ENCODE results near the gene NRROS.
A peak's percentile ranks its signal among the peaks of the same experiment; 100 is the strongest.

The NRROS gene

GRCh38 chr3:196640297-196641018 is 964 bp downstream of the NRROS start:
- H3K9ac ChIP-seq (ENCODE audit: low read depth, low read length) = no peak overlapping the region
- H3K4me1 ChIP-seq (ENCODE audit: control insufficient read depth, insufficient read depth, low read length) = no peaks in the 10 kb centered on the region
- no peak overlapping the region for H3K4me3 ChIP-seq (ENCODE audit: low read length)
- H3K36me3 ChIP-seq (ENCODE audit: insufficient read depth, low read length) = no peaks in the 10 kb centered on the region
- H3K9me3 ChIP-seq (replicated peaks; ENCODE audit: low read length) = no peaks in the 10 kb centered on the region
- peak overlapping the region; percentile 86 for H3K4me2 ChIP-seq (ENCODE audit: low read length)
- peaks cover 28% of the 10 kb centered on the region for H3K27me3 ChIP-seq (ENCODE audit: control insufficient read depth, insufficient read depth, low read length)

- no peaks in the 10 kb centered on the region for H3K4me1 ChIP-seq (ENCODE audit: control insufficient read depth, insufficient read depth, low read length)
- H3K9me3 ChIP-seq (replicated peaks; ENCODE audit: low read length) = no peaks in the 10 kb centered on the region
- peaks cover 23% of the 10 kb centered on the region for H3K27me3 ChIP-seq (ENCODE audit: control insufficient read depth, insufficient read depth, low read length)
- H3K4me3 ChIP-seq (ENCODE audit: low read length) = no peak overlapping the region
- H3K36me3 ChIP-seq (ENCODE audit: insufficient read depth, low read length) = no peaks in the 10 kb centered on the region
- H3K4me2 ChIP-seq (ENCODE audit: low read length) = no peak overlapping the region
- no peak overlapping the region for H3K9ac ChIP-seq (ENCODE audit: low read depth, low read length)
These were observed 2.0 kb downstream of the NRROS start for GRCh38 chr3:196641333-196642054.

GRCh38 chr3:196642434-196642833 is 2.9 kb downstream of the NRROS start:
- Histone ChIP-seq H3K4me3 (ENCODE audit: low read length) (no peak overlapping the region), H3K36me3 (ENCODE audit: insufficient read depth, low read length) (no peaks in the 10 kb centered on the region), H3K9me3 (replicated peaks; ENCODE audit: low read length) (no peaks in the 10 kb centered on the region), H3K27me3 (ENCODE audit: control insufficient read depth, insufficient read depth, low read length) (peaks cover 18% of the 10 kb centered on the region), H3K4me2 (ENCODE audit: low read length) (no peak overlapping the region), H3K9ac (ENCODE audit: low read depth, low read length) (no peak overlapping the region), H3K4me1 (ENCODE audit: control insufficient read depth, insufficient read depth, low read length) (no peaks in the 10 kb centered on the region)

- no peaks in the 10 kb centered on the region for H3K4me1 ChIP-seq (ENCODE audit: control insufficient read depth, insufficient read depth, low read length)
- H3K9ac ChIP-seq (ENCODE audit: low read depth, low read length) = no peak overlapping the region
- peaks cover 11% of the 10 kb centered on the region for H3K27me3 ChIP-seq (ENCODE audit: control insufficient read depth, insufficient read depth, low read length)
- H3K9me3 ChIP-seq (replicated peaks; ENCODE audit: low read length) = no peaks in the 10 kb centered on the region
- H3K4me2 ChIP-seq (ENCODE audit: low read length) = no peak overlapping the region
- no peaks in the 10 kb centered on the region for H3K36me3 ChIP-seq (ENCODE audit: insufficient read depth, low read length)
- H3K4me3 ChIP-seq (ENCODE audit: low read length) = no peak overlapping the region
These were observed 3.8 kb downstream of the NRROS start for GRCh38 chr3:196643201-196643749.

- Histone ChIP-seq H3K4me2 (ENCODE audit: low read length) (no peak overlapping the region), H3K9me3 (replicated peaks; ENCODE audit: low read length) (no peaks in the 10 kb centered on the region), H3K36me3 (ENCODE audit: insufficient read depth, low read length) (no peaks in the 10 kb centered on the region), H3K27me3 (ENCODE audit: control insufficient read depth, insufficient read depth, low read length) (peaks cover 10% of the 10 kb centered on the region), H3K4me3 (ENCODE audit: low read length) (no peak overlapping the region), H3K4me1 (ENCODE audit: control insufficient read depth, insufficient read depth, low read length) (peaks cover 2% of the 10 kb centered on the region), H3K9ac (ENCODE audit: low read depth, low read length) (no peak overlapping the region)
These were observed 4.3 kb downstream of the NRROS start for GRCh38 chr3:196643761-196644160.

- H3K36me3 ChIP-seq (ENCODE audit: insufficient read depth, low read length) = no peaks in the 10 kb centered on the region
- H3K9me3 ChIP-seq (replicated peaks; ENCODE audit: low read length) = no peaks in the 10 kb centered on the region
- peaks cover 6% of the 10 kb centered on the region for H3K4me1 ChIP-seq (ENCODE audit: control insufficient read depth, insufficient read depth, low read length)
- peaks cover 2% of the 10 kb centered on the region for H3K27me3 ChIP-seq (ENCODE audit: control insufficient read depth, insufficient read depth, low read length)
- H3K9ac ChIP-seq (ENCODE audit: low read depth, low read length) = no peak overlapping the region
- no peak overlapping the region for H3K4me3 ChIP-seq (ENCODE audit: low read length)
- H3K4me2 ChIP-seq (ENCODE audit: low read length) = no peak overlapping the region
These were observed 5.6 kb downstream of the NRROS start for GRCh38 chr3:196645096-196645495.

- no peaks in the 10 kb centered on the region for H3K27me3 ChIP-seq (ENCODE audit: control insufficient read depth, insufficient read depth, low read length)
- H3K9ac ChIP-seq (ENCODE audit: low read depth, low read length) = no peak overlapping the region
- H3K4me2 ChIP-seq (ENCODE audit: low read length) = no peak overlapping the region
- H3K4me1 ChIP-seq (ENCODE audit: control insufficient read depth, insufficient read depth, low read length) = peaks cover 12% of the 10 kb centered on the region
- no peak overlapping the region for H3K4me3 ChIP-seq (ENCODE audit: low read length)
- no peaks in the 10 kb centered on the region for H3K36me3 ChIP-seq (ENCODE audit: insufficient read depth, low read length)
- no peaks in the 10 kb centered on the region for H3K9me3 ChIP-seq (replicated peaks; ENCODE audit: low read length)
These were observed 6.6 kb downstream of the NRROS start for GRCh38 chr3:196645897-196646665.

GRCh38 chr3:196646666-196647216 is 7.2 kb downstream of the NRROS start:
- no peaks in the 10 kb centered on the region for H3K36me3 ChIP-seq (ENCODE audit: insufficient read depth, low read length)
- H3K27me3 ChIP-seq (ENCODE audit: control insufficient read depth, insufficient read depth, low read length) = no peaks in the 10 kb centered on the region
- peaks cover 18% of the 10 kb centered on the region for H3K4me1 ChIP-seq (ENCODE audit: control insufficient read depth, insufficient read depth, low read length)
- no peak overlapping the region for H3K9ac ChIP-seq (ENCODE audit: low read depth, low read length)
- no peaks in the 10 kb centered on the region for H3K9me3 ChIP-seq (replicated peaks; ENCODE audit: low read length)
- no peak overlapping the region for H3K4me3 ChIP-seq (ENCODE audit: low read length)
- H3K4me2 ChIP-seq (ENCODE audit: low read length) = no peak overlapping the region

- Histone ChIP-seq H3K4me3 (ENCODE audit: low read length) (no peak overlapping the region), H3K9me3 (replicated peaks; ENCODE audit: low read length) (no peaks in the 10 kb centered on the region), H3K4me1 (ENCODE audit: control insufficient read depth, insufficient read depth, low read length) (peaks cover 36% of the 10 kb centered on the region), H3K4me2 (ENCODE audit: low read length) (peak overlapping the region; percentile 27), H3K36me3 (ENCODE audit: insufficient read depth, low read length) (no peaks in the 10 kb centered on the region), H3K27me3 (ENCODE audit: control insufficient read depth, insufficient read depth, low read length) (no peaks in the 10 kb centered on the region), H3K9ac (ENCODE audit: low read depth, low read length) (no peak overlapping the region)
These were observed 11.3 kb downstream of the NRROS start for GRCh38 chr3:196650740-196651311.

- H3K9me3 ChIP-seq (replicated peaks; ENCODE audit: low read length) = no peaks in the 10 kb centered on the region
- H3K4me2 ChIP-seq (ENCODE audit: low read length) = no peak overlapping the region
- no peaks in the 10 kb centered on the region for H3K27me3 ChIP-seq (ENCODE audit: control insufficient read depth, insufficient read depth, low read length)
- no peak overlapping the region for H3K9ac ChIP-seq (ENCODE audit: low read depth, low read length)
- no peaks in the 10 kb centered on the region for H3K36me3 ChIP-seq (ENCODE audit: insufficient read depth, low read length)
- H3K4me1 ChIP-seq (ENCODE audit: control insufficient read depth, insufficient read depth, low read length) = peaks cover 36% of the 10 kb centered on the region
- H3K4me3 ChIP-seq (ENCODE audit: low read length) = no peak overlapping the region
These were observed 12.3 kb downstream of the NRROS start for GRCh38 chr3:196651819-196652218.
